Hematopoietic multipotent progenitor cell treated with erythropoietin and hydrocortisone succinate and interleukin-3 and kit ligand, for 4 days (in vitro differentiated cells): ENCODE results near the gene PLA2G6.
"Not testable (repeated sequence)": the region's sequence is repeated elsewhere in the genome, so short reads cannot be mapped to it uniquely, and the experiment has no call there.

ENCODE experiments used
- DNase-seq: peaks from one replicate; pipeline ENCODE4 v3.0.0-alpha.2; 2015

Gene PLA2G6

DNA sequence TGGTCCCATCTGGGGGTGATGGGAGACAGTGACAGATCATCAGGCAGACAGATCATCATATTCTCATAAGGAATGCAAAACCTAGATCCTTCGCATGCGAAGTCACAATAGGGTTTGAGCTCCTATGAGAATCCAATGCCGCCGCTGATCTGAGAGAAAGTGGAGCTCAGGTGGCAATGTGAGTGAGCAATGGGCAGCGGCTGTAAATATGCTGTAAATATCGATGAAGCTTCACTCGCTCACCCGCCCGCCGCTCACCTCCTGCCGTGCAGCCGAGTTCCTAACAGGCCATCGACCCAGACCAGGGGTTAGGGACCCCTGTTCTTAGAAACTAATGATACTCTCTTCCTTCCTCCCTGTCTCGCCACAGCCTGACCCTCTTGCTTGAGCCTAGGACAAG is 9.4 kb upstream of the PLA2G6 start:
- DNase-seq = no peak

DNA sequence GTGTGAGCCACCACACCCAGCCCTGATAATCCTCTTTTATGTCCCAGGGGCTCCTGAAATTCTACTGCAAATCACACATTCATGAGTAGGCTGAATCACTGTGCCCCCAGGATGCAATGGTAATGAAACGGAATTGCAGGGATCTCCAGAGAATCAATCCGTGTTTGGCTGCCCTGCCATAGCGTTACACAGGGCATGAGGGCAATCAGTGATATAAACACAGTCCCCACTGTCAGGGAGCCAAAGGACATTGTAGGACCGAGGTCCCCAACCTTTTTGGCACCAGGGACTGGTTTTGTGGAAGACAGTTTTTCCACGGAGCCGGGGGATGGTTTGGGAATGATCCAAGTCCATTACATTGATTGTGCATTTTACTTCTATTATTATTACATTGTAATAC is 9.0 kb upstream of the PLA2G6 start:
- no peak for DNase-seq

DNA sequence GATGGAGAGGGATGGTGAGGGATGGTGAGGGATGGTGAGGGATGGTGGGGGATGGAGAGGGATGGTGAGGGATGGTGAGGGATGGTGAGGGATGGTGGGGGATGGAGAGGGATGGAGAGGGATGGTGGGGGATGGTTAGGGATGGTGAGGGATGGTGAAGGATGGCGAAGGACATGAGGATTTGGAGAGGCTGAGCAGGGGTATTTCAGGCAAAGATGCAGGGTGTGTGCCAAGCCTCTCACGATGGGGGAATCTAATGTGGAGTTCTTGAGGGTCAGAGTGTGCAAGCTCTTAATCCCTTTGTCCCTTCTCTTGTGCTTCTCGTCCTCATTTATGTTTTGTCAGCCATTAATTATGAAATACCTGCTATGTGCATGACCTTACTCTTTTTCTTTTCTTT is 7.5 kb upstream of the PLA2G6 start:
- no peak for DNase-seq

DNA sequence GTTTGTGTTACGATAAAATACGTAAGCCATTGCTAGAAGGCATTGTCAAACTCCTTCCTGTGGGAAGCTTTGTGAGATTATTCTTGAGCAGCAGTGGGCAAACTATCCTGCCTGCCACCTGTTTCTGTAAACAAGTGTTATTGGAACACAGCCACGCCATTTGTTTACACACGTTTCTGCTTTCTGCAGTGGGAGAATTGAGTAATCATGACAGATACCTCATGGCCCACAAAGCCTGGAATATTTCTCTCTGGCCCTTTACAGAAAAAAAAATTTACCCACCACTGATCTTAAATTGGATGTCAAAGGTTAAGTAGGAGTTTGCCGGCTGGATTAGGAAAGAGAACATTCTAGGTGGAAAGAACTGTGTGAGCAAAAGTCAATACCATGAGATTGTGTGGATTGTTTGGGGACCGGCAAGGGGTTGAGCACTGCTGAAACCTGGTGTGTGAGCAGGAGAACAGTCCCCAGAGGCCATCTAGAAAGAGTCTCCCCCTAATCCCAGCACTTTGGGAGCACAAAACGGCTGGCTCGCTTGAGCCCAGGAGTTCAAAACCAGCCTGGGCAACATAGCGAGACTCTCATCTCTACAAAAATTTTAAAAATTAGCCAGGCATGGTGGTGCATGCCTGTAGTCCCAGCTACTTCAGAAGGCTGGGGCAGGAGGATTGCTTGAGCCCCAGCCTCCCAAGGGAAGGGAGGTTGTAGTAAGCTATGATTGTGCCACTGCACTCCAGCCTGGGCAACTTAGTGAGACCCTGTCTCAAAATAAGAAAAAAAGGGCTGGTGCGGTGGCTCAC is 6.0 kb upstream of the PLA2G6 start:
- DNase-seq = no peak

DNA sequence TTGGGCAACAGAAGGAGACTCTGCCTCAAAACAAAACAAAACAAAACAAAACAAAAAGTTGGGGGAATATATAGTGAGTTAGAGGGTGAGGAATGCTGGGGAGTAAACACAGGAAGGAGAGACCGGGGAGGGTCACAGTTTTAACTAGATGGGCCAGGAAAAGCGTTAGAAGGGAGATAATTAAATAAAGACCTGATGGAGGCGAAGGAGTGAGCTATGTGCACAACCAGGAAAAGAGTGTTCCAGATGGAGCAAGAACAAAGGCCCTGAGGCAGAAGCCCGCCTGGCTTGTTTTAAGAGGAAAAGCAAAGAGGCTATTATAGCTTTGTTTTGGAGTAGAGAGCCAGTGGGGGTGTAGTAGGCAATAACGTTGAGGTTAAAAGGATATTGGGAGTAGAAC is 4.8 kb upstream of the PLA2G6 start:
- no peak for DNase-seq

DNA sequence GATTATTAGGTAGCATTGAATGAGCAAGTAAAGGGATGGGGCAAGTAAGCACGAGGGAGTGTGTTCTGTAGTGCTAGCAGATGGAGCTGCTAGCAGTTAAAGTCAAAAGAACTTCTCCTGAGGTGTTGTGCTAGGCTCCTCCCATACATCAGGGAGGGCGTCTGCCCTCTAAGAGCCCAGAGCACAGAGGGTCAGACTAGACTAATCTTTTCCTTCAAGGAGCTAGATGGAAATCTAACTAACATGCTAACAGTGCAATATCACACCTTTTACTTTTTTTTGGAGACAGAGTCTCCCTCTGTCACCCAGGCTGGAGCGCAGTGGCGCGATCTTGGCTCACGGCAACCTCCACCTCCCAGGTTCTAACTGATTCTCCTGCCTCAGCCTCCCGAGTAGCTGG is 3.2 kb upstream of the PLA2G6 start:
- DNase-seq = no peak

DNA sequence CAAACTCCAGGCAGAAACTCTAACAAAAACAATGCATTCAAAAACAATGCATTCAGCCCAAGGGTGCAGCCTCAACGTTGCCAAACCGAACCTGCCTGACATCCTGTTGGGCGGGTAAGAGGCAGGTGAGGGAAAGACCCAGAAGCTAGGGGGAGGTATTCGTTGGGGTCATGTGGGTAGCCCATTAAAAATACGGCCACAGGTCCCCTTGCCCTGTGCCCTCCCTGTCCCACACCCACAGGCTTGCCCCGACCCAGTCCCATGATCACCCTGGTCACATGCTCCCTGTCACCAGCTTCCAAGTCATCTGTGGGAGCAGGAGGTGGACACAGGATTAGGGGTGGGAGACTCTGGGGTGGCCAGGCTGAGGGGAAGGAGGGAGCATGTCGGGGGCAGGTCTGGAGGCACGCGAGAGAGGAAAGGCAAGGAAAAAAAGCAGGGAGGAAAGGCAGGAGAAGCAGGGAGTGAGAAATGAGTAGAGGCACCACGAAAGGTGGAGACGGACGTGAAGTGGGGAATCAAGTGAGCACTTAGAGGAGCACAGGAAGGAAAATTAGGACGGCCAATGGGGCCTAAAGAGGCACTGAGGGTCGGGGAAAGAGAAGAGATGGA is 683 bp downstream of the PLA2G6 start:
- peak; percentile 52 for DNase-seq

DNA sequence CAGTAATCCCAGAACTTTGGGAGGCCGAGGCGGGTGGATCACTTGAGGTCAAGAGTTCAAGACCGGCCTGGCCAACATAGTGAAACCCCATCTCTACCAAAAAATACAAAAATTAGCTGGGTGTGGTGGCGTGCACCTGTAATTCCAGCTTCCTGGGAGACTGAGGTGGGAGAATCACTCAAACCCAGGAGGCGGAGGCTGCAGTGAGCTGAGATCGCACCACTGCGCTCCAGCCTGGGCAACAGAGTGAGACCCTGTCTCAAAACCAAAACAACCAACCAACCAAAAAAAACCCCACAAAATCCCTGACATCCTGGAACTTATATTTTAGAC is 3.1 kb downstream of the PLA2G6 start:
- DNase-seq = not testable (repeated sequence)

DNA sequence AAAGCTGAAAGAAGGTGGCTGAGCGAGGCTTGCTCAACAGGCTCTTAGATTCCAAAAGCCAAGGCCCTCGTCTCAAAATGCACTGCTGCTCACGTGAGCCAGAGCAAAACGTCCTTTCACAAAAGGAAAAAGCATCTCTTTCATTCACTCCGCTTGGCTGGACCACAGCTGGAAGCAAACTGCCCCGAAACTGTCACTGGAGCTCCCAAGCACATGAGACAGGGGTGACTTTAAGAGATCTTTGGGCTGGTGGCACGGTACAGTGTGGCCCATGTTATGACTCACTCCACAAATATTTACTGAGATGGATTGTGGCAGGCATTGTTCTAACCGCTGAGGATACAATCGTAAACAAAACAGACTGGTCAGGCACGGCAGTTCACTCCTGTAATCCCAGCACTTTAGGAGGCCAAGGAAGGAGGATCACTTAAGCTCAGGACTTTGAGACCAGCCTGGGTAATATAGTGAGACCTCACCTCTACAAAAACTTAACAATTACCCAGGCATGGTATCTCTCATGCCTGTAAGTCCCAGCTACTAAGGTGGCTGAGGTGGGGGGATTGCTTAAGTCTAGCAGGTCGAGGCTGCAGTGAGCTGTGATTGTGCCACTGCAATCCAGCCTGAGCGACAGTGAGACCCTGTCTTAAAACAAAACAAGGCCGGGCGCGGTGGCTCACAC is 3.6 kb downstream of the PLA2G6 start:
- no peak for DNase-seq

DNA sequence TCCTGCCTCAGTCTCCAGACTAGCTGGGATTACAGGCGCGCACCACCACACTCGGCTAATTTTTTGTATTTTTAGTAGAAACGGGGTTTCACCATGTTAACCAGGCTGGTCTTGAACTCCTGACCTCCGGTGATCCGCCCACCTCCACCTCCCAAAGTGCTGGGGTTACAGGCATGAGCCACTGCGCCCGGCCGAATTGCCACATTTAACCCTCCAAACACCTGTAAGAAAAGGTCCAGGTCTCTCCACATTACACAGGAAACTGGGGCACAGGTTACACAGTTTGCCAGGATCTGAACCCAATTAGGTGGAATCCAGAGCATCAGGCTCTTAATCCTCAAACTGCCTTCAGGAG is 4.1 kb downstream of the PLA2G6 start:
- not testable (repeated sequence) for DNase-seq

DNA sequence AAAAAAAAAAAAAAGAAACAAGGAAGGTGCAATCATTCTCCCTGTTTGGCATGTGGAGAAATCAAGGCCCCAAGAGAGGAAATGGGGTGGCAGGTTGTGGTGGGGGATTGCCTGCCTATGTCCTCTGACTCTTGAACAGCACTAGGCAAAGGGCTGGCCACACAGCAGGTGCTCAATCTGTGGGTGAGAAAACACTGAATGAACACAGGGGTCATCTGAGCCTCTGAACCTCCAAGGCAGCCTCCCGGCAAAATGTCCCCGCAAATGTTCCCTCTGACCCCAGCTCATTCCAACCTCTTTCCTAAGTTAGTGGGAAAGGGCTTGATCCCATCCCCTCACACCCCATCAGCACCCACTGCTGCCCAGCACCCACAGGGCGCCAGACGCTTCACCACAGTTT is 4.6 kb downstream of the PLA2G6 start:
- no peak for DNase-seq

DNA sequence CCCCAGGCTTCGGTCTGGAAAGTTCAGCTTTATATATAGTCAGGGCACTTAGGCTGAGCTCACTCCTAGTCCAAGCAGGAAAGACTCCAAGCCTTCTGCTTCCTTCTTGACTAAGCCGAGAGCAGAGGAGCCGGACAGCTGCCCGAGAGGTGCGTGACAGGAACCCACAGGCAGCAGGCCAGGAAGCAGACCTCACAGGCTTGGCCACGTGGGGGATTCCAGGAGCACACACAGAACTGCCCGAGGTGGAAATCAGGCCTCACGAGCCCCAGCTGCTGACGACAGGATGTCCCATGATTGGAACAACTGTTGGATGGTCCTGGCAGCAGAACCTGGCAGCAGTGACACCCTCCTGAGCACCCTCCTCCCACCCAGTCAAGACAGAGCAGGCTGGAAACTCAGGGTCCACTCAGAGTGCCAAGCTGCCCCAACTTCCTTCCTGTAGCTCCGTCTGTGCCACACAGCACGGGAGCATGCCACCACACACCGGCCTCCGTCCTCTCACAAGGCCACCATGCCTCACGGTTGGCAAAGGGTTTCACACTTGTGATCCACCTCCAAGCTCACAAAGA is 5.4 kb downstream of the PLA2G6 start:
- peak; percentile 82 for DNase-seq

DNA sequence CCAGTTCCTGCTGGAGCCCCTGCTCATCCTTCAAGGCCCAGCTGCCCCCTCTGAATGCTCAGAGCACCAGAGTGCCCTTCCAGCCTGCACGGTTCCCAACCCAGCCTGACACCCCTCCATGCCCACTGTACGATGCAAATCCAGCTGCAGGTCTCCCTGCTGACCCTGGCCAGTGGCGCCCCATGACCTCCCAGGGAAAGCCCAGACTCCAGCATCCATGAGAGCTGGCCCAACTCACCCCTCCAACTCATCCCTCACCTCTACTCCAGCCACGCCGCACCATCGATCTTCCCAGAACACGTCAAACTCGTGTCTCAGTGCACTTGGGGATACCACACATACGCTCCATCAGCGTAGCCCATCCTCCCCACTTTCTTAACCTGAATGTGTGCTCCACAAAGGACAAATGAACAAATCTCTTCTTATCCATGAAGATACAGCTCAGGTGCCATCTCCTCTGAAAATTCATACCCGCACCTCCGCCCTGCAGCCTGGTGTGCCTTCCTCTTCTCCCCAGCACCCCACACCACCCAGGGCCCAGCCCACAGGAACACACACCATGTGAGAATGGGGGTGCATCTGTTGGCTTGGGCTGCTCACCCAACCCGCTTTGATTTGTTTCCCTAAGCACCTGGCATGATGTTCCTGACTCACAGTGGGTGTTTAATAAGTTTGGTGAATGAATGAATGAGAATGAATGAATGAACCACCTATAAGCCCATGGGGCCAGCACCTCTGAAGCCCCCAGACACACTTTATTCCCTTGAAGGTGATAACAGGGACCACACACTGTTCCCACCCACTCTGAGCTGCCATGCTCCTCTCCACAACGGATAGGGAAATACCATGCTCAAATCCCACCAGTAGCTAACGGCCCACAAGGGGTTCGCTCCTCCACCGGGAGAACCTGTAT is 6.2 kb downstream of the PLA2G6 start:
- DNase-seq = no peak

DNA sequence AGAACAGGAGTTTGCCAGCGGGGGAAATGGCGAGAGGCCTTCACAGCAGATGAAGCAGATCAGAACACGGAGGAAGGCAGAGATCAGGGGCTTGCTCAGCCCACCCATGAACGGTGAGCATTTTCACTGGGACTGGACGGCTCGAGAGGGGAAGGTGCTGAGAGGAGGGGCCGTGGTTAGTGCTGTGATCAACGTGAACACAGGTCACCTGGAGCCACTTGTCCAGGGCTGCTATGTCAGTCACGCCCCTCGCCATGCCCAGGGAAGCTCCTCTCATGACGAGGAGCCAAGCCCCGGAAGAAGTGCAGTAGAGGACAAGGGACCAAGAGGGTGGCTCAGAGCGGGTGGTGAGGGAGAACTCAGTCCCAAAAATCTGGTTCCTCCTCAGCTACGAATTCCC is 7.0 kb downstream of the PLA2G6 start:
- DNase-seq = no peak

DNA sequence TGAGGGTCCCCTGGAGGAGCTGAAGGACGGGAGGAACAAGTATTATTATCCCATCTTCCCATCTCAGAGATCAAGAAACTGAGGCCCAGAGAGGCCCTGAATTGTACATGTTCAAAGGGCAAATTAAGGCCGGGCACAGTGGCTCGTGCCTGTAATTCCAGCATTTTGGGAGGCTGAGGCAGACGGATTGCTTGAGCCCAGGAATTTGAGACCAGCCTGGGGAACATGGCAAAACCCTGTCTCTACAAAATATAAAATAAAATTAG is 8.1 kb downstream of the PLA2G6 start:
- DNase-seq = no peak

DNA sequence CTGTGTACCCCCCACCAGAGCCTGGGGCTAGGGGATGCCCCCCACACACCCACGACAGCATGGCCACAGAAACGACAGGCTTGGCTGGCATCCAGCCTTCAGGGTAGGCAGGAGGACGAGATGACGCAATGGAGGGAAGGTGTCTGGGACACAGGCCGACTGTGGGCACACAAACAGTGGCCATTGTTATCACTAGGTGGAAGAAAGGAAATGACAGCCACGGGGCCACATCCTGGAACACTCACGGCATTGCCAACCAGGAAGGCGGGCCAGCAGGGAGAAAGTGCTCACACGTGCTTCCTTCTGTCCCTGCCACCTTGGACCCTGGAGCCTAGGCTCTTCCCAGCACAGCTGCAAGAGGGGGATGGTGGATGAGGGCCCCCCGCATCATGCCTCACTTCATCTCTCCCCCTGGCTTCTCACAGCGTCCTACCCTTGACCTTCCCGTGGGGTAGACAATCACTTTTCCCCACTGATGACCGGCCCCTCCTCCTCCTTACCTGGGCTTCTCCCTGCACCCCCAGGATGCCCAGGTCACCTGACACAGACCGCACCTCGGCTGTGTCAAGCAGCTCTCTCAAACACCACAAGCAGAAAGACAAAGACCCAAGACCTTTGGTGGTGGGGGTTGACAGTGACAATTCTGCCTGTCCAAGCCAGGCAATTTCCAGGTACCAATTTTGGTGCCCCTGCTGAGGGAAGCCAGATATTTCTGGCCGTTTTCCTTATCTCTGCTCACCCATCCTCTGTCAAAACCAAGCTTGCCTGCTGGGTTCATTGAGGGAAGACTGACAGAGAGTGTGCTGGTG is 8.6 kb downstream of the PLA2G6 start:
- DNase-seq = peak; percentile 81

DNA sequence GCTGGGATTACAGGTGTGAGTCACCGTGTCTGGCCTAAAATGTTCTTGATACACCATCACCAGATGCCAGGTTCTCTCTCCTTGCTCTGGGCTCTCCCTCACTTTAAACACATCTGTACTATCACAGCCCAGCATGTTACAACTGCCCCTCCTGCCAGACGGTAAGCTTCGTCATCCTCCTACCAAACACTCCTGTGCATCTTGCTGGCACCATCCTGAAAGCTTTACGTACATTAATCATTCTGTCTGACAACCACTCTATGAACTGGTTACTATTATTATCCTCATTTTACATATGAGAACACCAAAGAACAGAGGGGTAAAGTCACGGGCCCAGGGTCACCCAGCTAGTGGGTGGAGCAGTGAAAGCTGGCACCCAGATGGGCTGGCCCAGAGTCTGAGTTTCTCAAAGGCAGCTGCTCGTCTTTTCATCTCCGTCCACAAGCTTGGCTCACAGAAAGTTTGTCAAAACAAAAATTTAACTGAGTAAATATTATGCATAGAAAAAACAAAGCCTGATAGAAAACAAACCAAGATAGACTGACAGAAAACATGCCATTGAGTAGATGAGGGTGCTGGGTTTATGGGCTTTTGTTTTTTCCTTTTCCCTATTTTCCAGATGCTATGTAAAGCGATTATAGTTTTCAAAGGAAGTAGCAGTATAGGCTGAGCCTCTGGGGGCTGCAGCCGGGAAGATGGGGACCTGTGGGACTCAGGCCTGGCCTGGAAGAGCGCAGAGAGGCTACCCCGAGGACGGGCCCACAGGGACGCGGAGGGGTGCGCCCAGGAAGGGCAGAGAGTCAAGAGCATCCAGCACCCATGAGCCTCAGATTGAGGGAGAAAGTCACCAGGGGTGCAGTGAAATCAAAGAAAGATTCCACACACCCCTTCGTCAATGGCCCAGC is 9.5 kb downstream of the PLA2G6 start:
- DNase-seq = peak; percentile 59

DNA sequence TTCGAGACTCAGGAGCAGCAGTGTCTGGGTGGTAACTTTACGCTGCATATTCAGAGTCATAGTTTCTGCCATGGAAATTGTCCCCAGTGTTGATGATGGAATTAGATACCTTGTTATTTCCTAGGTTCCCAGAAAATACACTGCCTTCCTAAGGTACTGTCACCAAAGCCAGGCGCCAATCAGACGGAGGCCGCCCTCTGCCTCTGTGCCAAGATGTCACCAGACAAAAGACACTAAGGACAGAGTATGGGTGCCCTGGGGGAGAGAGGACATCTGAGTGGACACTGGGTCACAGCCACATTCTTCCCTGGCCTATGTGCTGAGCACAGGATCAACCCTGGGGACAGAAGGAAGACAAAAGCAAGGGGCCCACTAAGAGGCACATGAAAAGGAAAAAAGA is 11.2 kb downstream of the PLA2G6 start:
- DNase-seq = no peak

DNA sequence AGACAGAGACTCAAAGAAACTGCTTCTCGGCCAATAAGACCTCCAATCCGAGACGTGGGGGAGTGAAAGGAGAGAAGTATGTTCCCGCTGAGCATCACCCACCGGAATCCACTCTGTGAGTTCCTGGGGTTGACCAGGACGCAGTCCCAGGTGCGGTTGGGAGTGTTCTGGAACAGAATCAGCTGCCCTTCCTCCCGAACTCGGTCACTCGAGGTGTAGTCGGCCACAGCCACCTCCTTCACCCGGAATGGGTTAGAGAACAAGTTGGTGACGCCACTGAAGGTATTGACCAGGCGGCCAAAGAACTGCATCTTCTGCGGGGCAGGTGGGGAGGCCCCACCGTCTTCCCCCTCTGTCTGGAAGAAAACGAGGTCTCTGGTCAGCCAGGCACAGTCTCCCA is 12.5 kb downstream of the PLA2G6 start:
- DNase-seq = no peak

DNA sequence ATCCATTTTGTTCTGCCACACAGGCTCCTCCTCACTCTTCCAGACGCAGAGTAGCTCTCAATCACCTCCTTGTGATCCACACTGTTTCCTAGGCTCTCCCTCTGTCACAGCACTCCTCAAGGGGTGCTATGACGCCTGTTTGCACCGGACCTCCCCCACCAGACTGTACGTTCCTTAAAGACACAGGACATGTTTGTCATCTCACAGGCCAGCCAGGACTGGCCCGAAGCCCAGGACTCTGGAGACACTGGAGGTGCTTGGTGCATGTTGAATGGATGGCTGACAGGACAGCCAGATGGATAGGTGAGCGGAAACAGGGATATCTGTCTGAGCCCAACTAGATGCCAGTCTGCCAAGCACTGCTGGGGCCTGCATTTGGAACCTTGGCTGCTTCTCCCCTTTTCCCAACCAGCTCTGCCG is 13.6 kb downstream of the PLA2G6 start:
- no peak for DNase-seq

DNA sequence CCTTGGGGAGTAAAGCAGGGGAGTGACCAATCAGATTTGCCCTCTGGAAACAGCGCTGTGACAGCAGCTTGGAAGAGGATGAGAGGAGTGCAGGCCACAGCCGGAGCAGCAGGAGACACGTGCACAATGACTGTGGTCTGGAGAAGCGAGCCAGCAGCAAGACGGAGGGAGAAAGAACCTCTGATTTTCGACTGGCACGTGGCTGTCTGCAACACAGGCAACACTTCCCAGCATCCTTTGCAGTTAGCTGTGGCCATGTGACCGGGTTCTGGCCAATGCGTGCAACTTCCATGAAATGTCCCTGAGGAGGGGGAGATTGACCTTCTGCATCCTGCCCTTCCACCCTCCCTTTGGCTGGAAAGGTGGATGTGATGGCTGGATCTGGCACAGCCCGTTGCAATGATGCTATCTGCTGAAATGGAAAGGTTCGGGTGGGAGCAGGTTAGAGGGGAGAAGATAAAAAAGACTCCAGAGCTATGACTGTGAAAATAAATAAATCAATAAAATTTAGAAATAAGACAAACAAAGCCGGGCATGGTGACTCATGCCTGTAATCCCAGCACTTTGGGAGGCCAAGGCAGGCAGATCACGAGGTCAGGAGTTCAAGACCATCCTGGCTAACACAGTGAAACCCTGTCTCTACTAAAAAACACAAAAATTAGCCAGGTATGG is 15.6 kb downstream of the PLA2G6 start:
- no peak for DNase-seq
